Thyroid gland (tissue), 4 donors: ENCODE results near the gene HKDC1.

Source experiments
- CTCF ChIP-seq, 6 experiments: fragments of 200-600 bp in 3 of 6; fragments of 450-650 bp in 3 of 6; sonication (generic) in 3 of 6; IDR thresholded peaks; one replicate each; pipeline ENCODE4 v1.5.1; 2016 to 2019; ENCODE audit warnings: antibody characterized with exemption in 6 of 6, mild to moderate bottlenecking in 2 of 6, inconsistent platforms in 1 of 6, moderate library complexity in 1 of 6
- POLR2A ChIP-seq, 2 donors: fragments of 450-650 bp; IDR thresholded peaks; one replicate each; pipeline ENCODE4 v1.6.1; 2017; ENCODE audit warnings: antibody characterized with exemption in 2 of 2, mild to moderate bottlenecking in 2 of 2, moderate library complexity in 1 of 2

DNA sequence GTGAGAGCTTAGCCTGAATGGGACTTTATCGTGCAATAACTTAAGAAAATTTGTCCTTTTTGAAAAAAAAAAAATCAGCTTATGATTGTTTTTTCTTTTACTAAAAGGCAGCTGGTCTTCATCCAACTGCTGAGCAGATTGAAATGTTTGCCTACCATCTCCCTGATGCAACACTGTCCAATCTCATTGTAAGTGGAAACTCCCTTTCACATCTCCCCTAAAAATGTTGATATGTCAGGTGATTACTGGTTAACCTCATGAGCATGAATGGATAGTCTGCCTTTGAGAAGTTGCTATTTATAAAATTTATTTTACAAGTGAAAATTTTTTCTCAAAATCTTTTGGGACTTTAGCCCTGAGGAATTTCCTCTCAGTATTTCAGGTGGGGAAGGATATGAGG lies 17.8 kb upstream of the HKDC1 start:
- no peak for TF ChIP-seq CTCF (IDR thresholded peaks at IDR 0.05)
- TF ChIP-seq POLR2A (IDR thresholded peaks at IDR 0.05), result no peak
